K562 (cell line): ENCODE data around the gene SH2B2. TPM values are rescaled to one million over a fixed set of nuclear protein-coding genes. Genes with fewer than 3 reads are reported as not detected.

Experiments used
- ATAC-seq: fragments of 200-7000 bp; cut with Tn5 transposase; 3 replicates; pipeline ENCODE4 v1.9.1; 2020; ENCODE audit warnings: moderate library complexity
- BruUV-seq: library from RNA; stranded (reverse); fragments of 400-500 nt; replicated peaks from 2 replicates; lab custom pipeline; 2021; lab: Mats Ljungman, UMichigan
- CTCF ChIA-PET: fragments of 300-600 bp; formaldehyde crosslinking; extraction: SDS; loops from one replicate; lab custom pipeline; 2021; ENCODE audit warnings: low intra/inter-chr PET ratio; lab: Yijun Ruan, JAX
- POLR2A ChIA-PET: fragments of 300-600, 350-650 bp; sonication (Branson Sonifier 250); formaldehyde crosslinking; extraction: SDS; loops from one replicate; lab custom pipeline; 2021; ENCODE audit warnings: antibody characterized with exemption, inconsistent platforms; lab: Yijun Ruan, JAX
- DNase-seq, 4 experiments: peaks; one replicate each; pipeline versions ENCODE4 v3.0.0 to v3.0.0-alpha.2; 2011 to 2018; ENCODE audit warnings: low spot score in 3 of 4, mixed read lengths in 3 of 4; ENCODE audit errors: extremely low read depth in 1 of 4
- FAIRE-seq: peaks from 2 replicates; lab custom pipeline; 2011; peaks lifted over from hg19 to GRCh38; lab: Jason Lieb, UNC
- H2AFZ ChIP-seq: 2 replicates; pipeline ENCODE4 v1.6.0; 2011; ENCODE audit warnings: low read depth, low read length, control low read depth, inconsistent platforms
- H3K27ac ChIP-seq: fragments of 200-600 bp; 3 replicates; pipeline ENCODE4 v1.8.0; 2011; ENCODE audit warnings: low read depth, mild to moderate bottlenecking, control low read depth, inconsistent platforms, low read length, moderate library complexity, mixed read lengths; ENCODE audit errors: extremely low read depth
- H3K27me3 ChIP-seq, 2 experiments: fragments of 300-600 bp in 1 of 2; 2 replicates in 1 of 2; 3 replicates in 1 of 2; pipeline versions ENCODE4 v1.6.0 to v1.8.0; 2011; ENCODE audit warnings: inconsistent platforms in 2 of 2, low read length in 2 of 2, mild to moderate bottlenecking in 1 of 2, mixed read lengths in 1 of 2, moderate library complexity in 1 of 2; ENCODE audit not compliant: control insufficient read depth in 2 of 2, insufficient read depth in 2 of 2
- H3K36me3 ChIP-seq: fragments of 300-600 bp; 3 replicates; pipeline ENCODE4 v1.8.0; 2011; ENCODE audit warnings: mild to moderate bottlenecking, low read length, inconsistent platforms; ENCODE audit not compliant: control insufficient read depth, insufficient read depth
- H3K4me1 ChIP-seq, 2 experiments: fragments of 200-600 bp in 1 of 2; replicated peaks in 1 of 2; 2 replicates in 1 of 2; 3 replicates in 1 of 2; pipeline versions ENCODE4 v1.5.1 to v1.8.0; 2011; ENCODE audit warnings: inconsistent platforms in 2 of 2, low read length in 2 of 2, mild to moderate bottlenecking in 1 of 2, mixed read lengths in 1 of 2, moderate library complexity in 1 of 2; ENCODE audit not compliant: control insufficient read depth in 2 of 2, insufficient read depth in 2 of 2
- H3K4me2 ChIP-seq: 2 replicates; pipeline ENCODE4 v1.6.1; 2011; ENCODE audit warnings: low read length, control low read depth, inconsistent platforms, mixed read lengths; ENCODE audit not compliant: insufficient read depth
- H3K4me3 ChIP-seq: fragments of 200-600 bp; sonication (generic), shearing (Covaris generic); 2 replicates; pipeline ENCODE4 v1.5.1; 2016; ENCODE audit warnings: control low read depth, inconsistent platforms
- H3K79me2 ChIP-seq: fragments of 200-600 bp; 3 replicates; pipeline ENCODE4 v1.8.0; 2011; ENCODE audit warnings: low read length, inconsistent platforms; ENCODE audit not compliant: control insufficient read depth, insufficient read depth
- H3K9ac ChIP-seq, 2 experiments: 2 replicates each; pipeline versions ENCODE4 v1.6.0 to v1.6.1; 2011; ENCODE audit warnings: low read depth in 2 of 2, low read length in 2 of 2, control low read depth in 1 of 2, inconsistent platforms in 1 of 2, mild to moderate bottlenecking in 1 of 2, mixed read lengths in 1 of 2; ENCODE audit not compliant: insufficient read depth in 1 of 2
- H3K9me1 ChIP-seq: one replicate; pipeline ENCODE4 v1.6.0; 2011; ENCODE audit warnings: inconsistent platforms, mild to moderate bottlenecking, low read length, moderate library complexity; ENCODE audit not compliant: control insufficient read depth, insufficient read depth
- H3K9me3 ChIP-seq: replicated peaks from 2 replicates; pipeline ENCODE4 v1.5.1; 2011; ENCODE audit warnings: low read depth, low read length, inconsistent platforms; ENCODE audit not compliant: control insufficient read depth, insufficient read depth
- H4K20me1 ChIP-seq: replicated peaks from 2 replicates; pipeline ENCODE4 v1.6.1; 2011; ENCODE audit warnings: low read length, inconsistent platforms, mixed read lengths; ENCODE audit not compliant: control insufficient read depth, insufficient read depth
- ATF6 ChIP-seq: sonication (generic); formaldehyde crosslinking; IDR thresholded peaks from 2 replicates; pipeline ENCODE4 v1.4.0; 2020; ENCODE audit warnings: mild to moderate bottlenecking, missing genetic modification reagents
- CHD1 ChIP-seq: fragments of 200-600 bp; sonication (generic); IDR thresholded peaks from one replicate; pipeline ENCODE4 v1.6.1; 2012; ENCODE audit warnings: mild to moderate bottlenecking, moderate library complexity, low read length, inconsistent platforms
- HSF4 ChIP-seq: fragments of 250-450 bp; sonication (Bioruptor Pico); IDR thresholded peaks from 2 replicates; pipeline ENCODE4 v2.1.2; 2022; ENCODE audit warnings: mild to moderate bottlenecking, moderate library complexity, borderline replicate concordance
- LEF1 ChIP-seq: fragments of 450-650 bp; IDR thresholded peaks from 2 replicates; pipeline ENCODE4 v1.6.1; 2016; ENCODE audit warnings: mild to moderate bottlenecking
- MYBL2 ChIP-seq, 2 experiments: fragments of 450-650 bp in 1 of 2; sonication (generic) in 1 of 2; formaldehyde crosslinking in 1 of 2; IDR thresholded peaks; 2 replicates each; pipeline versions ENCODE4 v1.6.1 to v1.8.1; 2017 to 2022; ENCODE audit warnings: borderline replicate concordance in 1 of 2, inconsistent platforms in 1 of 2, low read depth in 1 of 2, mild to moderate bottlenecking in 1 of 2, missing genetic modification reagents in 1 of 2, moderate library complexity in 1 of 2
- TAF1 ChIP-seq: IDR thresholded peaks from 2 replicates; pipeline ENCODE4 v1.6.1; 2011; ENCODE audit warnings: mild to moderate bottlenecking, low read length, moderate library complexity; ENCODE audit not compliant: insufficient read depth, control insufficient read depth, severe bottlenecking; ENCODE audit errors: extremely low read depth
- ZNF174 ChIP-seq: fragments of 250-450 bp; sonication (Bioruptor Pico); IDR thresholded peaks from 2 replicates; pipeline ENCODE4 v1.4.0; 2020; ENCODE audit warnings: mild to moderate bottlenecking
- ZNF277 ChIP-seq: fragments of 250-450 bp; sonication (Bioruptor Pico); IDR thresholded peaks from 2 replicates; pipeline ENCODE4 v1.8.0; 2022; ENCODE audit warnings: inconsistent platforms, mild to moderate bottlenecking, moderate library complexity, borderline replicate concordance
- ZNF586 ChIP-seq: fragments of 450-650 bp; formaldehyde crosslinking; conservative IDR thresholded peaks from 2 replicates; pipeline ENCODE4 v1.4.0; 2020; ENCODE audit warnings: mild to moderate bottlenecking, moderate library complexity
- WGBS: fragments of 100-300 bp; shearing (Covaris generic); methylation state at CpG from one replicate; pipeline ENCODE4 v1.1.6; 2016; ENCODE audit warnings: low coverage, mixed read lengths; ENCODE audit not compliant: insufficient coverage; ENCODE audit errors: missing lambda C conversion rate; 5-methylcytosine and 5-hydroxymethylcytosine counted together
- in situ Hi-C: fragments of 300-500 bp; cut with MboI; formaldehyde crosslinking; loops from 4 replicates; pipeline ENCODE4 v1.15.0; 2018; ENCODE audit warnings: inconsistent platforms, mixed read lengths
- intact Hi-C: fragments of 100-400 bp; cut with micrococcal nuclease; formaldehyde crosslinking; loops from 2 replicates; pipeline ENCODE4 v1.14.2; 2022
- polyA plus RNA-seq, 8 experiments: library from polyadenylated mRNA; depleted of rRNA in 4 of 8; stranded (reverse) in 5 of 8; unstranded in 3 of 8; fragments of >200 nt; fragmentation: Nextera tagmentation in 2 of 8; fragmentation: Illumina TruSeq in 1 of 8; extraction: Ambion mirVana in 2 of 8; extraction: Trizol in 1 of 8; gene quantifications; 2 replicates each; pipeline versions ENCODE4 v1.2.1 to v1.2.3, GENCODE V29; 2011 to 2014; ENCODE audit warnings: inconsistent platforms in 1 of 8, missing spikeins in 1 of 8
- total RNA-seq, 7 experiments: library from RNA; depleted of rRNA in 6 of 7; stranded (reverse); fragments of >200 nt in 6 of 7; fragmentation: Illumina TruSeq in 2 of 7; extraction: Trizol in 2 of 7; gene quantifications; 2 replicates each; pipeline versions ENCODE4 v1.2.1 to v1.2.3, GENCODE V29; 2011 to 2021; ENCODE audit warnings: low replicate concordance in 1 of 7

The SH2B2 gene
- total and polyA plus RNA-seq, 9 of the 15 experiments (the other 6 are each of a cell fraction or from before 2014, with no cell fraction given): 0.03 to 0.89 (median 0.07) TPM; not detected in 4

GRCh38 chr7:102251531-102252365 is 34.9 kb upstream of the SH2B2 start:
- Histone ChIP-seq H3K9me3 (no peaks in the 10 kb centered on the region), H3K4me3 (no peak overlapping the region), H3K4me2 (no peak overlapping the region; the same call in 1 of the 2 replicates), H3K79me2 (no peaks in the 10 kb centered on the region)
- peak; percentile 74 for FAIRE-seq
- peak in 1 of 4 experiments; percentile 49 for DNase-seq
- CTCF ChIA-PET: no interaction called here
- intact Hi-C loops: no loop called here
- TF ChIP-seq HSF4 (no peak), ZNF586 (CRISPR knock-in tag) (no peak), ZNF277 (no peak), CHD1 (no peak), ATF6 (CRISPR knock-in tag) (no peak), TAF1 (no peak), ZNF174 (CRISPR knock-in tag) (no peak), MYBL2 (IDR thresholded peaks at IDR 0.05; ENCODE audit: low read depth) (no peak), MYBL2 (CRISPR knock-in tag; IDR thresholded peaks at IDR 0.05; ENCODE audit: borderline replicate concordance) (no peak), LEF1 (no peak)
- TF ChIP-seq, all 486 proteins: peak for 0
- no peaks in the 10 kb centered on the region for H3K27me3 ChIP-seq
- peaks cover 5% of the 10 kb centered on the region; the same call in 1 of the 2 replicates for H4K20me1 ChIP-seq
- H2AFZ ChIP-seq: no peak overlapping the region
- no peaks in the 10 kb centered on the region for H3K9me1 ChIP-seq
- ATAC-seq: peak; percentile 21
- no peak overlapping the region for H3K9ac ChIP-seq
- peaks cover 18% of the 10 kb centered on the region in 2 experiments for H3K4me1 ChIP-seq
- in situ Hi-C loops: no loop called here
- peaks cover 7% of the 10 kb centered on the region; the same call in 2 of the 3 replicates for H3K36me3 ChIP-seq
- H3K27ac ChIP-seq: no peak overlapping the region
- BruUV-seq: no TSS peak
- 41% methylated on average over 7 of the region's 7 CpGs for WGBS
- POLR2A ChIA-PET: interaction anchor here (0.6 to 1.6 kb wide), 7 partner anchors 8 to 21 kb away, joined by 3 to 6 read pairs (median 4); no protein-coding TSS in a partner anchor
